DOHH2 (cell line): ENCODE results near the gene SLX4IP.

Experiments used
- H3F3A ChIP-seq: fragments of 200-600 bp; sonication (generic), shearing (Covaris generic); 2 replicates; pipeline ENCODE4 v1.6.0; 2016; ENCODE audit warnings: antibody characterized with exemption, mild to moderate bottlenecking; ENCODE audit not compliant: control insufficient read depth, insufficient read depth
- H3K27ac ChIP-seq: fragments of 200-600 bp; sonication (generic); 2 replicates; pipeline ENCODE4 v1.5.1; 2014; ENCODE audit warnings: low read depth, mild to moderate bottlenecking, low read length, moderate library complexity
- H3K27me3 ChIP-seq: fragments of 200-600 bp; sonication (generic); 2 replicates; pipeline ENCODE4 v1.6.1; 2014; ENCODE audit warnings: mild to moderate bottlenecking, low read length, mixed read lengths; ENCODE audit not compliant: control insufficient read depth
- H3K36me3 ChIP-seq: fragments of 200-600 bp; sonication (generic); 2 replicates; pipeline ENCODE4 v1.6.1; 2014; ENCODE audit warnings: mild to moderate bottlenecking, low read length, moderate library complexity, mixed read lengths; ENCODE audit not compliant: control insufficient read depth
- H3K4me1 ChIP-seq: fragments of 200-600 bp; sonication (generic); 2 replicates; pipeline ENCODE4 v1.6.1; 2014; ENCODE audit warnings: mild to moderate bottlenecking, low read length, mixed read lengths; ENCODE audit not compliant: control insufficient read depth
- H3K4me2 ChIP-seq: fragments of 200-600 bp; sonication (generic); 2 replicates; pipeline ENCODE4 v1.6.0; 2014; ENCODE audit warnings: mild to moderate bottlenecking, low read length, moderate library complexity
- H3K4me3 ChIP-seq: fragments of 200-600 bp; sonication (generic); 2 replicates; pipeline ENCODE4 v1.5.1; 2014; ENCODE audit warnings: mild to moderate bottlenecking, low read length, mixed read lengths
- H3K79me2 ChIP-seq: fragments of 200-600 bp; sonication (generic); 2 replicates; pipeline ENCODE4 v1.6.1; 2014; ENCODE audit warnings: mild to moderate bottlenecking, low read length, mixed read lengths; ENCODE audit not compliant: control insufficient read depth
- H3K9me2 ChIP-seq: fragments of 200-600 bp; sonication (generic); replicated peaks from 2 replicates; pipeline ENCODE4 v1.6.1; 2014; ENCODE audit warnings: mild to moderate bottlenecking, low read length, mixed read lengths; ENCODE audit not compliant: control insufficient read depth
- H3K9me3 ChIP-seq: fragments of 200-600 bp; sonication (generic); 2 replicates; pipeline ENCODE4 v1.6.1; 2014; ENCODE audit warnings: antibody characterized with exemption, low read length, mixed read lengths; ENCODE audit not compliant: control insufficient read depth, insufficient read depth
- H4K20me1 ChIP-seq: fragments of 200-600 bp; sonication (generic); 2 replicates; pipeline ENCODE4 v1.6.0; 2014; ENCODE audit warnings: low read depth, mild to moderate bottlenecking, antibody characterized with exemption, low read length, moderate library complexity; ENCODE audit not compliant: control insufficient read depth, insufficient read depth
- CTCF ChIP-seq: fragments of 200-600 bp; sonication (generic); IDR thresholded peaks from one replicate; pipeline ENCODE4 v1.5.1; 2014; ENCODE audit warnings: antibody characterized with exemption, mild to moderate bottlenecking, low read depth, low read length; ENCODE audit not compliant: poor library complexity, severe bottlenecking
- EZH2phosphoT487 ChIP-seq: fragments of 200-600 bp; sonication (generic); IDR thresholded peaks from 2 replicates; pipeline ENCODE4 v1.6.1; 2017; ENCODE audit warnings: borderline replicate concordance, mild to moderate bottlenecking, antibody characterized with exemption, low read length, moderate library complexity, mixed read lengths

Gene SLX4IP

DNA sequence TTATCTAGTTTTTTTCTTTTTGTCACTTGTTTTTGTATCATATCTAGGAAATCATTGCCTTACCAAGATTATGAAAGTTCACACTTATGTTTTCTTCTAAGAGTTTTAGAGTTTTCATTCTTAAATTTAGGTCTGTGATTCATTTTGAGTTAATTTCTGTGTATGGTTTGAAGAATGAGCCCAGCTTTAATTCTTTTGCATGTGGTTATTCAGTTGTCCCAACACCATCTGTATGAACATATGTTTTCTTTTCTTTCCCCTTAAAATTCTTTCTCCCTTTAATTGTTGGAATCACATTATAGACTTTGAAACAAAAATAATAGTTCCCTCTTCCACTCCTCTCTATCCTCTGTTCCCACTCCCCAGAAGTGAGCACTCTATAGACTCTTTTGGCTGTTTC lies 85.4 kb downstream of the SLX4IP start:
- Histone ChIP-seq H3F3A (no peaks in the 10 kb centered on the region), H3K36me3 (no peaks in the 10 kb centered on the region), H3K27me3 (no peaks in the 10 kb centered on the region), H3K4me3 (no peak overlapping the region), H3K79me2 (peaks cover 28% of the 10 kb centered on the region), H3K9me2 (no peaks in the 10 kb centered on the region), H3K4me2 (no peak overlapping the region), H3K9me3 (no peaks in the 10 kb centered on the region), H3K27ac (no peak overlapping the region), H3K4me1 (peaks cover 7% of the 10 kb centered on the region), H4K20me1 (peaks cover 12% of the 10 kb centered on the region; the same call in 1 of the 2 replicates)
- no peak for TF ChIP-seq CTCF
- no peak for TF ChIP-seq EZH2phosphoT487

- H3K27ac ChIP-seq: no peak overlapping the region
- no peaks in the 10 kb centered on the region for H3K27me3 ChIP-seq
- peaks cover 7% of the 10 kb centered on the region for H3K4me1 ChIP-seq
- H3K4me2 ChIP-seq: no peak overlapping the region
- H4K20me1 ChIP-seq: peaks cover 12% of the 10 kb centered on the region; the same call in 1 of the 2 replicates
- no peaks in the 10 kb centered on the region for H3K36me3 ChIP-seq
- TF ChIP-seq CTCF: no peak
- no peak for TF ChIP-seq EZH2phosphoT487
- no peaks in the 10 kb centered on the region for H3K9me2 ChIP-seq
- no peaks in the 10 kb centered on the region for H3F3A ChIP-seq
- no peaks in the 10 kb centered on the region for H3K9me3 ChIP-seq
- H3K79me2 ChIP-seq: peaks cover 24% of the 10 kb centered on the region
- H3K4me3 ChIP-seq: no peak overlapping the region
Measured at GRCh38 chr20:10521068-10521831, 86.1 kb downstream of the SLX4IP start.

GRCh38 chr20:10521836-10522235 lies 86.7 kb downstream of the SLX4IP start:
- Histone ChIP-seq H3K36me3 (no peaks in the 10 kb centered on the region), H3K4me3 (no peak overlapping the region), H3K9me2 (no peaks in the 10 kb centered on the region), H3K9me3 (no peaks in the 10 kb centered on the region), H3K27ac (no peak overlapping the region), H3K79me2 (peaks cover 23% of the 10 kb centered on the region), H4K20me1 (peaks cover 12% of the 10 kb centered on the region; the same call in 1 of the 2 replicates), H3K4me1 (peaks cover 7% of the 10 kb centered on the region), H3F3A (no peaks in the 10 kb centered on the region), H3K4me2 (no peak overlapping the region), H3K27me3 (no peaks in the 10 kb centered on the region)
- TF ChIP-seq CTCF: no peak
- TF ChIP-seq EZH2phosphoT487: no peak
